HG03432 (cell line): ENCODE measurements around the gene HS3ST3A1.
"Not testable (repeated sequence)": the region's sequence is repeated elsewhere in the genome, so short reads cannot be mapped to it uniquely, and the experiment has no call there.

Experiments used
- ATAC-seq: cut with Tn5 transposase; IDR thresholded peaks from one replicate; pipeline ENCODE4 v1.9.1; 2021; ENCODE audit warnings: mild to moderate bottlenecking, moderate library complexity; ENCODE audit not compliant: unreplicated experiment

The HS3ST3A1 gene

DNA sequence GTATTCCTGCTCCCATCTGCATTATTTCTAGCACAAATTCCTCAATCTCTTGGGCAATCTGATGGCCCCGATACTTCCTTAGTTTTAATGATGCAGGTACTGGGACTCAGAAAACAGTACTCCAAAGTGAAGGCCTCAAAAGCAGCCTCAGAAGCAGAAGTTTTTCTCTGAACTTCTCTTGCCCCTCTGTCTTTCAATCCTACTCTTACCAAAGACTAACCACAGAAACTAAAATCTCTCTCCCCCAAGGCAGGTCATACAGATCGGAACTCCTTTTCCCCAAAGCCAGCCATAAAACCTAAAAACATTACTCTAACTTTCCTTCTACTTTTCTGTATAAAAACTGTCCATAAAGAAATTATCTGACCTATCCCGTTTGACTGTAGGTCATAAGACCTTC is 103.5 kb downstream of the HS3ST3A1 start:
- ATAC-seq = no peak

DNA sequence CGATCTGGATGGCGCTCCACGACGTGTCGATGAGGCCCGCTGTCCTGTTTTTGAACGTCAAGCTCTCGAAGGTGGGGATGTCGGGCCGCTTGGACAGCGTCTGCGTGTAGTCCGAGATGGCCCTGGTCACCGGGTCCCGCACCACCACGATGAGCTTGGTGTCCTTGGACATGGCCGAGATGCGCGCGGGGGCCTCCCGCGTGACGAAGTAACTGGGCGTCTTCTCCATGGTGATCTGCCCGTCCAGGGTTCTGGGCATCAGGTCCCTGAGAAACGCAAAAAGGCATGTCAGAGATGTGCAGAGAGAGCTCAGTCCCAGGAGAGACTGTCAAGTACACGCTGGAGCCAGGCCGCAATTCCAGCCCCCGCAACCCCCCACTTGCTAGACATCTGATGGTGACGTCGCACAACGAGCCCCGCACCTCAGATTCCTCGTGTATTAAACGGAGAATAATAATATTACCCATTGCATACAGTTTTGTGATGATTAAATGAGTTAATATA is 105.1 kb downstream of the HS3ST3A1 start:
- not testable (repeated sequence) for ATAC-seq

GRCh38 chr17:13495423-13495822 is 106.3 kb downstream of the HS3ST3A1 start:
- no peak for ATAC-seq

- ATAC-seq = no peak
These were observed 109.0 kb downstream of the HS3ST3A1 start for GRCh38 chr17:13492737-13493122.

- ATAC-seq = no peak
These were observed 109.6 kb downstream of the HS3ST3A1 start for GRCh38 chr17:13491916-13492736.

- no peak for ATAC-seq
These were observed 110.2 kb downstream of the HS3ST3A1 start for GRCh38 chr17:13491491-13491890.

DNA sequence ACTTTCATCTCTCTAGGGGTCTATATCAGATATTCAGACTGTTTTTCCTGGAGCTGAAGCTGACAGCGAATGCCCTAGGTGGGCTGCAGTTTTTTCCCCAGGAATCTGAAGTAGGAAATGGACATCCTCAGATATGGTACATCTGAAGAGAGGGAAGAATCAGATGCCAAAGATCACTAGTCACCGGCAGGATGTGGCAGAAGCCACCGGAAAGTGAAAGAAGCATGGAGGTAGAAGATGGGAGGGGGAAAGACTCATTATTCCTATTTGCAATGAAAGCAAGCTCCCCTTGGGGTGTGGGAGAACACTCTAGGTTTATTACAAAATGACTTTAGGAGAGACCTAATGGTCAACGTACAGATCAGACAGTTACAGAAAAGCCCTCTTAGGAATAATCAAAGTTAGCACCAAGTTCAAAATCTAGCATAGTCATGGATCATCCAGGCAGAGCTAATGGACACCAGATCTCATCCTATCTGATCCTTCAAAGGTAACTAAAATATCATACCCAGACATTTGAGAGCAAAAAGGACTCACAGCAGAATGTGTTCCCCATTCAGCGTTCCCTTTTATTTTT is 110.7 kb downstream of the HS3ST3A1 start:
- no peak for ATAC-seq

DNA sequence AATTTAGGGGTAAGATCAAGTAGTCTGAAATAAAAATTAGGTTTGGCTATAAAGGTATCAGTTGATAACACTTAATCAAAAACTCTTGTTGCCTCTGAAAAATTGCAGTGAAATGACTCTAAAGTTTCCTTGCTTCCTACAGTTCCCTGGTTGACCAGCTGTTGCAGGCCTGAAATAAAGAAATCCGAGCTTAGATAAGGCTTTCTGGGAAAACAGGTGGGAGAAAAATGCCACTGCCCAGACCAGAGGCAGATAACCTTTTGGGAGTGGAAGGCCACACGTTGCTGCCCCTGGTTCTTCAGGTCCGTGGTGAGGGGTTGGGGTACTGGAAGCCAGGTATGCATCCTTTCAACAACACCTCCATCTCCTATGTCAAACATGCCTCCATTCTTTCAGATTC is 111.3 kb downstream of the HS3ST3A1 start:
- ATAC-seq = no peak

DNA sequence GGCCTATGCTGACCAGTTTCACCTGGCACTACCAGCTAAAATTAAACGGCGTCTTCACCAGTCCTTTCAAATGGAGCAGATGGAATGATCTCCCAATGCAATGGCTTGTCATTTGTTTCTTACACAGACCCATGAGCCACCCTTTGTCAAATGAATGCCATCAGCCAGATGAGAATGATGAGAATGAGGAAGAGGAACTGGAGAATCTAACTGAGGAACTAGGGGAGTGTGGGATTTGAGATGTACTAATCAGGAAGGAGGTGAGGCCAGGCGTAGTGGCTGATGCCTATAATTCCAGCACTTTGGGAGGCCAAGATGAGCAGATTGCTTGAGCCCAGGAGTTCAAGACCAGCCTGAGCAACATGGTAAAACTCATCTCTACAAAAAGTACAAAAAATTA is 116.4 kb downstream of the HS3ST3A1 start:
- ATAC-seq = no peak

DNA sequence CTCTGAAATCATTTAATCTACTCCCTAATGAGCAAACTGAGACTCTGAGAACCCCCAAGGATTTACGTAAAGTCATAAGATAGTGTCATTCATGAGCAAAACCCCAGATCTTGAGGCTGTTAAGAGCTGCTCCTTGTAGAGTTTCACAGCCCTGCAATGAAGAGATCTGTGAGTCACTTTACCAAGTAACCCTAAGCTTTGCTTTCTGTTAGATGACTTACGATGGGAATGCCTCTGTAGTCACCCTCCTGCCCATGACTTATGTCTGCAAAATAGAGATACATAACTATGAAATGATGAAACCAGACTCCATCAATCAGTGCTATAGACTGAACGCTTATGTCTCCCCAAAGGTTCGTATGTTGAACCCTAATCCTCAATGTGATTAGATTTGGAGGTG is 117.7 kb downstream of the HS3ST3A1 start:
- ATAC-seq = no peak

DNA sequence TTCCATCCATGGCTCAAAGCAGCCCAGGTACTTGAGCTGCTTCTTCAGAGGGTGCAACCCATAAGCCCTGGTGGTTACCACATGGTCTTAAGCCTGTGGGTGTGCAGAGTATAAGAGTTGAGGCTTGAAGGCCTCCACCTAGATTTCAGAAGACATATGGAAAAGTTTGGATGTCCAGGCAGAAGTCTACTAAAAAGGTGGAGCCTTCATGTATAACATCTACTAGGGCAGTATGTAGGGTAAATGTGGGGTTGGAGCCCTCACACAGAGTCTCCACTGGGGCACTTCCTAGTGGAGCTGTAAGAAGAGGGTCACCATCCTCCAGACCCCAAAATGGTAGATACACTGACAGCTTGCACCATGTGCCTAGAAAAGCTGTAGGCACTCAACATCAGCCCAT is 120.9 kb downstream of the HS3ST3A1 start:
- ATAC-seq = no peak

DNA sequence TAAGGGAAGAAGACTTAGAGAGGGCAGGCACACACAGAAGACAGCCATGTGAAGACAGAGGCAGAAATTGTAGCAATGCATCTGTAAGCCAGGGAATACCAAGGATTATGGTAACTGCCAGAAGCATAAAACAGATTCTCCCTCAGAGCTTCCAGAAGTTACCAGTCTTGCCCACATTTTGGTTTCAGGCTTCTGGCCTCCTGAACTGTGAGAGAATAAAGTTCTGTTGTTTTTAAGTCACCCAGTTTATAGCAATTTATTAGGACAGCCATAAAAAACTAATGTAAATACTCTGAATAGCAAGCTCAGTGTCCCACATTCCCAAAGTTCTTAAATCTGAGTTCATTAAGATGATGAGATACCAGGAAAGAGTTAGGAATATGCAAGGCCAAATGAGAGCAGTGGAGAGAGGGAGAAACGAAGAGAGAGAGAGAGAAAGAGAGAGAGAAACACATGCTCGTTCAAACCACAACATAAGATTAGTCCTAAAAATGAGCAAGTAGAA is 123.4 kb downstream of the HS3ST3A1 start:
- ATAC-seq = no peak

DNA sequence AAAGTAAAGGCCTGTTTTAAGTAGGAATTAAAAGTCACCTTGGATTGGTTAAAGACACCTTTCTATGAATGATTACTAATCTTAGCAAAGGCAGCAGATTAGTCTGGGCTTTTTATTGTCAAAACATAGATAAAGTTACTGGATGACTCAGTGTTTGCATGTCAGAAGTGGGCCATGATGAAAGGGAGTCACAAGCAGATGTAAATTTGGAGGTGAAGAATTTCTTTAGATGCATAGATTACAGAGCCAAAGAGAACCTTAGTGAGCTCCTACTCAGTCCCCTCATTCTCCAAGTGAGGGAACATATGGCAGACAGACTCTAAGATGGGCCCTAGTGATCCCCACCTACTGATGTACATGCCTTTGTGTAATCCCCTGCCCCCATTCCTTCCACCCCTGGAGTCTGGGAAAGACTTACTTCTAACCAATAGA is 124.5 kb downstream of the HS3ST3A1 start:
- no peak for ATAC-seq

DNA sequence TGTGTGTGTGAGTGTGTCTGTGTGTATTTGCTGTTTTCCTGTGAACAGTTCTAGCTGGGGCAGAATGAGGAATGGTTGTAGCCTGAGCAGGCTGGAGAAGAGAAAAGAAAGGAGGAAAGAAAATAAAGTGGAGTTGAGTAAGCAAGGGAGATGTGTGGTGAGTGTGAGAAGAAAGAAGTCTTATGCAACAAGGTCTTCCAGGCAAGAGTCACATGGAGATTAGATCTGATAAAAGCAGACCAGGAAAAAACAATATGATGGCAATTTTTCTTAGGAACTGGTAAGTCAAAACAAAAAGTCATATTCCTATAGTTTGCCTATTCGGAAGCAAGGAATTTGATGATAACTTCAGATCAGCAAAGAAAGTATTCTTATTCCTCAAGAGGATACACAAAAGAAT is 125.0 kb downstream of the HS3ST3A1 start:
- no peak for ATAC-seq

DNA sequence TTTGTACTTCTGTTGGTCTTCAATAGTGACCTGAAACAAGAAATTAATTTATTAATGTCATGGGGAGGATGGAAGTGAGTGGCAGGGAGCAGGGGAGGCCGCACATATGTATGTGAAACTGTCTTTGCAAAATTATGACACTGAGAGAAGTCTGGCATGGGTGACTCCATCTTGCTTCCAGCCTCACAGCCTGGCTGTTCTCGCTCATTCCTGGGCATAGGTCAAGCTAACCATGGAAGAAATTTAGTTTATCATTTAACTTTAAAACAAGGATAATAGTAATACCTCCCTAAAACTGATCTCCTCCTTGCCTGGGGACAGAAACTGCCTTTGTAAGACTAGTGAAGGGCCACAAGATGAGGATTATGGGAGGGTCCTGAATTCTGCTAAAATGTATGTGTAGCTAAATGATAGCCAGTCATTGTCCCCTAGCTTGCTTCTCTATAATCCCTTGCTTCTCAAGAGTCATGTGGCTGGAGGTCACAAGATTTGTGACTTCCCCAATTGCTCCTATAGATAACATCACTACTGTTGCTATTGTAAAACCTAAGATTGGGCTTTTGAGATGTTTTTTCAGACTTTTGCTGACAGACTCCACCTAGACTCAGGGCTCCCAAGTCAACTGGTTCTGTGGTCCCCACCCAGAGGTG is 126.0 kb downstream of the HS3ST3A1 start:
- no peak for ATAC-seq

DNA sequence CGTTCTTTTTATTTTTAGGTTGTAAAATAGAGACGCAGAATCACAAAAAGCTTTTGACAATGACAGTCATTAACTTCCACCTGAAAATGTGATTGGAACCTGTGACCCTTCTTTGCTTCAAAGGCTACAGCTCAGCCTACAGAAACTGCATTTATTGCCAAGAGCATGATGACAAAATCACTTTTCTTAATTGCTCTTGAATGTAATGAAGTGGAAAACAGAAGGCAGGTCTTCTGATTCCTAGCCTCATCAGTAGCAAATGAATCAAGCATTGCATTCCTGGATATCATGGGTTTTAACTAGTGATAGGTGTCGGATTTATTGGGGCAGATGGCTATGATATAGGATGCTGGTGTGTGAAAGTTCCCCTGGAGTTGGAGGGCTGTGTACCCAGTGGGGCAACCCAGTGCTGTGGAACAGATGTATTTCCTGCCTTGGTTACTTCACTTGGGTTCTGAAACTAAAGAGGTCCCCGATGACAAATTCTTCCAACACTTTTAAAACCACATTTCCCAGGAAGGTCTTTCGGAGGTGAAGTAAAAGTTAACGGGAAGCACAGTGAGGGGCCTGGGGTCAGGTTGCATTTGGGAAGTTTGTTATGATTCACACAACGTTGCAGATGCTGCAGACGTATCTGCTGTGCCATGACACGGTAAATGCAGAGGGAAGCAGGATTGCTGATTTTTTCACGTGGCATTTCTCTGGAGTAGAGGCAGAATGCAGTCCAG is 127.5 kb downstream of the HS3ST3A1 start:
- no peak for ATAC-seq

- ATAC-seq = no peak
These were observed 136.1 kb downstream of the HS3ST3A1 start for GRCh38 chr17:13465678-13466077.

GRCh38 chr17:13462673-13463124 is 139.0 kb downstream of the HS3ST3A1 start:
- no peak for ATAC-seq

- no peak for ATAC-seq
These were observed 139.6 kb downstream of the HS3ST3A1 start for GRCh38 chr17:13462146-13462545.

DNA sequence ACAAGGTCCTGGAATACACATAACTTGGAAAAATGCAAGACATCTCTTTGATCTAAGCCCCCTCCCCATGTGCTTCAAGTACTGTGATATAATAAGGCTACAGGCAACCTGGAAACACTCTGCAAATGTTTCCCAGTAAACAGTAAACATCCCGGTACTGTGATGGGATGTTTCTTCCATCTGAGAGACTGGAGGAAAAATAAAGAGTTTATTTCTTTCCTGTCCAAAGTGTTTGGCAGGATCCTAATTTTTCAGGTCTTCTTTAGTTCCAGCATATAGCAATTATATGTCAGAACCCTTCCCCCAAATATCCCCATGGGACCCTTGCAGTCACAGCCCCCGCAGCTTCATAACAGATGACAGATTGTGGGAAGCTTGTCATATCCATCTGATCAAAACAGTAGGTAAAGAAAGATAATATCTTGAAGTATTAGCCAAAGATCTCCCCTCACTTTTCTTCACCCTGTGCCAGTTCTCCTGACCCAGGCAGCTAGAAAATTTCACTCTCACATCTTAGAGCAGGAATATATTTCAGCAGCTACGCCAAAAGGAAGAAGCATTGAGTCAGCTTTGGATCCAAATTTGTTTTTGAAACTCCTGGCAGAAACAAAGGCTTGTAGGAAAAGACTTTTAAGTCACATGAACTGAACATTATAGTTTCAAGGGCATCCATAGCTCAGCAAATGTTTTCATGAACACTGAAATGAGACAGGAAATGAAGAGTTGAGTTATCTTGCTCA is 141.3 kb downstream of the HS3ST3A1 start:
- ATAC-seq = no peak
